LHCN-M2 (cell line): ENCODE measurements around the gene GFPT1. TPM values are rescaled to one million over a fixed set of nuclear protein-coding genes. Genes with fewer than 3 reads are reported as not detected.
"Not testable (repeated sequence)": the region's sequence is repeated elsewhere in the genome, so short reads cannot be mapped to it uniquely, and the experiment has no call there.

Experiments used
- DNase-seq: peaks from one replicate; pipeline ENCODE4 v3.0.0-alpha.2; 2012; ENCODE audit warnings: low read depth
- polyA plus RNA-seq: library from polyadenylated mRNA; unstranded; fragments of >200 nt; gene quantifications from one replicate; pipeline ENCODE4 v1.2.1, GENCODE V29; 2012; ENCODE audit warnings: missing spikeins
- total RNA-seq: library from RNA; depleted of rRNA; stranded (reverse); fragments of >200 nt; gene quantifications from 2 replicates; pipeline ENCODE4 v1.2.3, GENCODE V29; 2014; rRNA removed

Gene GFPT1
- 31.0 and 32.6 TPM in 2 replicates for total RNA-seq
- polyA plus RNA-seq = 18.4 TPM

- peak; percentile 92 for DNase-seq
Measured at GRCh38 chr2:69386789-69387734, at the start of gene GFPT1. GFPT1 (minus strand) TSS chr2:69387227; CDS start chr2:69387071, 156 bp downstream.

DNA sequence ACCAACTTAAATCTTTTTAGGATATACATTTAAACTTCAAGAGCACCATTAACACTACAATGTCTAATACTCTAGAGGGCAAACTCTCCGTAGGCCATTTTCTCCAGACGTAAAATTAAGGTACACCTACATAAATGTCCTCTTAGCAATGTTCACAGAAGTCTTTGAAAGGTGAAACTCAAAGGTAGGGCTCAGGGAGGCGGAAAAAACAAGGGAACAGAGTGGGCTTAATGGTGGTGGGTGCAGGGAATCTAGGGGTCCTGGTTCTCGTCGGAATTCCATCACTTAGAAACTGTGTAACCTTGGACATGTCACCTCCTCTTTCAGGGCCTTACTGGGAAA lies 49.5 kb upstream of the GFPT1 start:
- DNase-seq = no peak

DNA sequence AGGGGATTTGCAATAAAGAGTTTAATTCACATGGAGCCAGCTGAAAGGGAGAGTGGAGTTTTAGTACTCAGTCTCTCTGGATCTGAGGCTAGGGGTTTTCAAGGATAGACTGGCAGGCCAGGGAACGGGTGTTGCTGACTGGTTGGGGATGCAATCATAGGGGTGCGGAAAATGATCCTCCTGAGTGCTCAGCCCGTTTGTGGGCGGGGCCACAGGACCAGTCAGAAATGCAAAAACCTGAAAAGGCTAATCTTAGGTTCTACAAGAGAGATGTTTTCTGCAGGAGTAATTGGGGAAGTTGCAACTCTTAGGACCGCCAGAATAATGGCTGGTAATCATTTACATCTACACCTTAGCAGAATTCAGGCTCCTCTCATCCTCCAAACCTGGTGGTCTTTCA lies 47.7 kb upstream of the GFPT1 start:
- DNase-seq = no peak

DNA sequence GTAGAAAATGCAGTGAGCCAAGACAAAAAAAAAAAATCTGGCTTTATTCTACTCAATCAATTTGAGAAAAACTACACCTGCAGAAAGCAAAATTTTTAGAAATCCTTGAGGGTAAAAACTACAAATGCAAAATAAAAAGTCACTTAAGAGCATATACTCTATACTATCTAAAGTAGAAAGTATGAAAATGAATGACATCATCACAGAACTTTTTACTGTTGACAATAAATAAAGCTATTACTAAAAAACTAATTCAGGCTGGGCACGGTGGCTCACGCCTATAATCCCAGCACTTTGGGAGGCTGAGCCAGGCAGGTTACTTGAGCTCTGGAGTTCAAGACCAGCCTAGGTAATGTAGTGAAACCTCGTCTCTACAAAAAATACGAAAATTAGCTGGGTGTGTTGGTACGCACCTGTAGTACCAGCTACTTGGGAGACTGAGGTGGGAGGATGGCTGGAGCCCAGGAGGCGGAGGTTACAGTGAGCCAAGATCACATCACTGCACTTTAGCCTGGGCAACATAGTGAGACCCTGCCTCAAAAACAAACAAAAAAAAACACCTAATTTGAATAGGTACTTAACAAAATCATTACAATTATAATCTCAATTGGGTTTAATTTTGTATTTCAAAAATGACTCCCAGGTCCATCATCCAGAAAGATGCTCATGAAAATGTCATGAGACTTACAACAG lies 42.6 kb upstream of the GFPT1 start:
- no peak for DNase-seq

GRCh38 chr2:69428981-69429380 lies 42.0 kb upstream of the GFPT1 start:
- no peak for DNase-seq

GRCh38 chr2:69424419-69424818 lies 37.4 kb upstream of the GFPT1 start:
- DNase-seq = no peak

DNA sequence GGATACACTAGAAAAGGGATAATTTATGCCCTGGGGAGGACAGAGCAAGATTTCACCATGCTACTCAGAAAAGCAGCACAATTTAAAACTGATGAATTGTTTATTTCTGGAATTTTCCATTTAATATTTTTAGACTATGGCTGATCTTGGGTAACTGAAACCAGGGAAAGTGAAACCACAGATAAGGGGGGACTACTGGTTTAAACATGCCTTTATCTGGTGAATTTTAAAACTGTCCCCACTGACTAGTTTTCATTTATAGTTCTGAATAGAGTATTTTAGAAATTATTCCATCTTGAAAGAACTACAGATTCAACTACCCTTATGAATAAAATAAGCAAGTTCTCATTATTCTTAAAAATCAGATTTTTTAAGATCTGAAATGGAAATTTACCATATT lies 35.2 kb upstream of the GFPT1 start:
- no peak for DNase-seq

DNA sequence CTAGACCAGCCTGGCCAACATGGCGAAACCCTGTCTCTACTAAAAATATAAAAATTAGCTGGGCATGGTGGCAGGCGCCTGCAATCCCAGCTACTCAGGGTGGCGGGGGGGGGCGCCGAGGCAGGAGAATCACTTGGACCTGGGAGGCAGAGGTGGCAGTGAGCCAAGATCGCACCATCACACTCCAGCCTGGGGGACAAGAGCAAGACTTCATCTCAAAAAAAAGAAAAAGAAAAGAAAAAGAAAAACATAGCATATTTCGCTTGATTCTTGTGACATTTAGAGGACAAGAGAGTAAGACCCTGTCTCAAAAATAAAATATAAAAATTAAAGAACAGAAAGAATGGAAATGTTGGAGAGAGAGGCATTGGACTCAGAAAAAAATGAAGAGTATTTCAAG lies 32.1 kb upstream of the GFPT1 start:
- DNase-seq = not testable (repeated sequence)

GRCh38 chr2:69416147-69416546 lies 29.1 kb upstream of the GFPT1 start:
- no peak for DNase-seq

DNA sequence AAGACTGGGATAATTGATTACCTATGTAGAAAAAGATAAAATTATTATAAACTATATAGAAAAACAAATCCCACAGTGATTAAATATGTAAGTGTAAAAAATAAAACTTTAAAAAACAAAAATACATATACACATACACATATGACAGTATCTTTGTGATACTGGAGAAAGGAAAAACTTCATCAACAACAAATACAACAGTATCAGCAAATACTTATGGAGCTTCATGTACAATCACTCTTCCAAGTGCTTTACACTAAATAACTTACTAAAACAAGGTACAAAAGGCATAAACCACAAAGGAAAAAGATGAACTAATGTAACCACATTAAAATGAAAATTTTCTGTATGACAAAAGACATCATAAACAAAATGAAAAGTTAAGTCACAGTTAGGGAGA lies 24.1 kb upstream of the GFPT1 start:
- no peak for DNase-seq

DNA sequence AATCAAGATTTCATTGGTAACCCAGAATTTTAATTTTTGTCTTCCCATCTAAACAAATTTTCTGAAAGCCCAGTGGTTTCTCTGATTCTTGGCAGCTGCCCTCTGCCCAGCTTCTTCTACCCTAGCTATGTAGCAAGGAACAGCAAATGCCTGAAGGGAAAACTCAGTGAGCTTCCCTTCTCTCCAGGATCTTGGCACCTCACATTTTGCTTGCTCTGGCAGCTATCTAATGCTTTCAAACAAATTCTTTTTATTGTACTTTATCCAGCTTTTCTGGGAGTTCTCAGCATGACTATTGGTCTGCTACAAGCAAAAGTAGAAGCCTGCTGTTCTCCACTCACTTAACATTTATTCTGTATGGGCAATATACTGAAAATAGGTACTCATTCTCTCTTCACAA lies 18.3 kb upstream of the GFPT1 start:
- DNase-seq = no peak

GRCh38 chr2:69400121-69400520 lies 13.1 kb upstream of the GFPT1 start:
- no peak for DNase-seq

DNA sequence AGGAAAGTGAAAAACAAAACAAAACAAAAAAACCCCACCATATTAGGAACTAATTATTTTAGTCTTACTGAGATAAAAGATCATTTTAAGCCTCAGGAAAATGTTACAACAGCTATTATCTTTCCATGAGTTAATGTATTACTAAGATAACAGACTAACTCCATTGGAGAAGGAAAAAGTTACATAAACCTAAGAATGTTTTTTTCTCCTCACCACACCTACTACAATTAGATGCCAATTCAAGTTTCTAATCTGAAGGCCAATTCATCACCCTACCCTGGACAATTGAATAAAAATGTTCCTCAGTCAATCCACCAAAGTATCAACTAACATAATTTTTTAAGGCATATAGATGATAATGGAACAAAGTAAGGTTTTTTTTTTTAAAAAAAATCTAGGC lies 10.2 kb upstream of the GFPT1 start:
- DNase-seq = no peak

- DNase-seq = no peak
Measured at GRCh38 chr2:69395866-69396265, 8.8 kb upstream of the GFPT1 start.

- no peak for DNase-seq
Measured at GRCh38 chr2:69393963-69394362, 6.9 kb upstream of the GFPT1 start.

- no peak for DNase-seq
Measured at GRCh38 chr2:69390471-69390870, 3.4 kb upstream of the GFPT1 start.

GRCh38 chr2:69390001-69390400 lies 3.0 kb upstream of the GFPT1 start:
- peak; percentile 6 for DNase-seq

DNA sequence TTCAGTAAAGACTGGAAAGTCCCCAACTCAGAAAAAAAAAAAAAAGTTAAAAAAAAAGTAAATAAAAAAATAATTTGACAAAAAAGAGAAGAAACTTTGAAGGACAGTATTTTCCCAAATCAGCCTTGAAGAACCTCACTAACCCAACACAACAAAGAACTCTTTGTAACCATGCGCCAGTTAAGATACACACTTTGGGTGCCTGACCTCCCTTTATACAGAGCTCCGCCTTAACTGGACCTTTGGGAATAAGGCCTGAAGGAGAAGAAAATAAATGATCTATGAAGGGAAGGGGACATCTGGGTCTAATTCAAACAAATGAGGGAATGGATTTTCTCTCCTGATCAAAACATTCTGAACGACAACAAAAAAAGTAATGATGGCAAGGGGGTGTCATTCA lies 2.2 kb upstream of the GFPT1 start:
- DNase-seq = no peak

DNA sequence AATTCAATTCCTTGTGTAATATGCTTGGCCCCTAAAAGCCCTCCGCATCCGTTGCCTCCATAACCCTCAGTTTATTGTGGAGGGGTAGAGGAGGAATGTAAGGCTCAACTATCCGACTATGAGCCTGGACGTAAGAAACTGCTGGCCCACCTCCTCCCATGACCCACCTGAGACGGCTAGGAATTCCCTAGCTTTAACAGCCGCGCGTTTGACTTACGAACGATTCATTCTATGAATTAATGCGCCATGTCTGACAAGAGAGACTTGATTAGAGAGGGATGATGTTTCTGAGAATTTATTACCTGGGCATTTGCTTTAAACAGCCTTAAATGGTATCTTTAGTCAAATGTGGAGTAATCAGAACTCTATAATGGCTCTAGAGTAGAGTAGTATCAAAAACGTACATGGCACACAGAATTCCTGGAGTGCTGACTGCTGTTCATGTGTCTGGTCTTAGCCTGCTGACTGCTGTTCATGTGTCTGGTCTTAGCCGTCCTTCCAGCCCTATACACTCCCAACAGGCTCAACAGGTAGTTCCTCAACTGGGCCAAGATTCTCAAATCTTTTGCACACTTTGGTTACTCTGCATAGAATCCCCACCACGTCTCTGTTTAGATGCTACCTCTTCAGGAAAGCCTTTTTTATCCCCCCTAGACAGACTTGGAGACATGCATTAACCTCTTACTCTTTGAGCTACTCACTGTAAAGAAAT lies 899 bp upstream of the GFPT1 start:
- DNase-seq = peak; percentile 5

GRCh38 chr2:69386360-69386759 lies 667 bp downstream of the GFPT1 start:
- DNase-seq = no peak

GRCh38 chr2:69385443-69386151 lies 1.4 kb downstream of the GFPT1 start:
- peak; percentile 5 for DNase-seq
